Gastroesophageal sphincter (tissue), 4 donors: ENCODE data around the gene SEPTIN7. TPM values are rescaled to one million over a fixed set of nuclear protein-coding genes. Genes with fewer than 3 reads are reported as not detected.
A peak's percentile ranks its signal among the peaks of the same experiment; 100 is the strongest.

ENCODE experiments used
- ATAC-seq: fragments of 150-250 bp; one replicate; pipeline ENCODE4 v1.9.1; 2016; ENCODE audit warnings: mild to moderate bottlenecking, moderate library complexity
- H3K27ac ChIP-seq, 4 donors: fragments of 200-600 bp; sonication (generic) in 3 of 4; 1 replicate in 3 of 4; 2 replicates in 1 of 4; pipeline ENCODE4 v1.5.1; 2016 to 2019
- H3K27me3 ChIP-seq: fragments of 200-600 bp; sonication (generic); one replicate; pipeline ENCODE4 v1.5.1; 2019
- H3K36me3 ChIP-seq, 2 donors: fragments of 200-600 bp; sonication (generic); one replicate each; pipeline ENCODE4 v1.5.1; 2019; ENCODE audit warnings: control low read depth in 1 of 2
- H3K4me1 ChIP-seq, 3 donors: fragments of 200-600 bp; sonication (generic); 1 replicate in 2 of 3; 2 replicates in 1 of 3; pipeline ENCODE4 v1.5.1; 2016 to 2019; ENCODE audit warnings: control low read depth in 2 of 3
- H3K4me3 ChIP-seq, 2 donors: fragments of 200-600 bp; sonication (generic); one replicate each; pipeline ENCODE4 v1.5.1; 2019; ENCODE audit warnings: mild to moderate bottlenecking in 1 of 2, moderate library complexity in 1 of 2
- H3K9me3 ChIP-seq, 3 donors: fragments of 200-600 bp; sonication (generic); one replicate each; pipeline ENCODE4 v1.5.1; 2017 to 2019; ENCODE audit warnings: control low read depth in 2 of 3
- EP300 ChIP-seq: sonication (generic); formaldehyde crosslinking; IDR thresholded peaks from one replicate; pipeline ENCODE4 v1.6.1; 2017; ENCODE audit warnings: antibody characterized with exemption, mild to moderate bottlenecking
- POLR2A ChIP-seq, 2 donors: fragments of 450-650 bp; IDR thresholded peaks; one replicate each; pipeline ENCODE4 v1.6.1; 2017; ENCODE audit warnings: antibody characterized with exemption in 2 of 2, mild to moderate bottlenecking in 2 of 2, moderate library complexity in 1 of 2
- POLR2AphosphoS5 ChIP-seq: sonication (generic); formaldehyde crosslinking; IDR thresholded peaks from one replicate; pipeline ENCODE4 v1.6.1; 2017; ENCODE audit warnings: antibody characterized with exemption
- WGBS, 2 donors: methylation state at CpG; one replicate each; pipeline ENCODE4 v1.1.5; 2018; ENCODE audit warnings: low coverage in 1 of 2; 5-methylcytosine and 5-hydroxymethylcytosine counted together
- total RNA-seq, 4 donors: library from RNA; depleted of rRNA; stranded (reverse); fragments of >200 nt; gene quantifications; one replicate each; pipeline ENCODE4 v1.1.0, GENCODE V29; 2016
- TF ChIP-seq, protein P1 (sequence below), 4 experiments: fragments of 200-600 bp in 2 of 4; fragments of 450-650 bp in 2 of 4; sonication (generic) in 1 of 4; IDR thresholded peaks; one replicate each; pipeline ENCODE4 v1.5.1; 2017 to 2019; ENCODE audit warnings: antibody characterized with exemption in 4 of 4, mild to moderate bottlenecking in 2 of 4, moderate library complexity in 2 of 4

Gene SEPTIN7
- total RNA-seq, 4 donors from 2014 or later, result 267 to 536 (median 334) TPM

DNA sequence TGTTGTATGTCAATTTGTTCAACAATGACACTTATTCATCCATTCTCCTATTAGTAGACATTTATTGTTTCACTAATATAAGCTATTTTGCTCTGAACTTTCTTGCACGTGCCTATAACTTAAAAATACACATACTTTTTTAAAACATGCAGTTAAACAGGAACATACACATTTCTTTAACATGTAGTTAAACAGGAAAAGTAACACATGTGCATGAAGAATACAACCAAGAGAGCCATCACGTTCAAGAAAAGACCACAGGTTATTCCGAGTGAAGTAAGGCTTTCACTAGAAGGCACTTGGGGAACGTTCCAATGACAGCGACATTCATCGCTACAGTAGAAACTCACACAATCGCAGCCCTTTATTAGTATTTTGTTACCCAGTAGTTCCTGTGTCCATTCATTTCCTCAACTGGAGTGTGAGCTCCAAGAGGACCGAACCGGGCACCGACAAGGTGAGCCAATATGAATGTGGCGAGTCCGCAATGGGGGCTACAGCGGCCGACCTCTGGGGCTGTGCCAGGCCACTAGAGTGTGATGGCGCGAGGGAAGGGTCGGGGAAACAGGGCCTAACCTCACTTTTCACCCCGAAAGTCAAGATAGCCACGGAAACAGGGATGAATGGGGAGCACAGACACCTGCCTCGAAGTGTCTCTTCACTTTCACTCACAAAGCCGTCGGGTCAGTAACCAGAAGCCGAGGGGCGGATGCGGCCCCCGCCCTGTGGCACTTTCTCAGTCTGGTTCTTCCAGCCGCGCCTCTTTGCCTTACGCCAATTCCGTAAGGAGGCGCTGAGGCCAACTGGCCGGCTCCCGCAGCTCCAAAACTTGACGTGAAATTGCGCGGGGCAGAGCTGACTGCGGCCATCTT lies 775 bp upstream of the SEPTIN7 start:
- no peaks in the 10 kb centered on the region for H3K27me3 ChIP-seq
- peak overlapping the region; percentile 79 to 100 (median 98) for H3K27ac ChIP-seq
- peak; percentile 78 for ATAC-seq
- peaks cover 0 to 42% (median 13%) of the 10 kb centered on the region in 3 donors for H3K4me1 ChIP-seq
- no peaks in the 10 kb centered on the region for H3K36me3 ChIP-seq
- peak overlapping the region; percentile 50 to 84 for H3K4me3 ChIP-seq
- no peak for TF ChIP-seq EP300
- TF ChIP-seq POLR2AphosphoS5, result no peak
- TF ChIP-seq, protein P1, sequence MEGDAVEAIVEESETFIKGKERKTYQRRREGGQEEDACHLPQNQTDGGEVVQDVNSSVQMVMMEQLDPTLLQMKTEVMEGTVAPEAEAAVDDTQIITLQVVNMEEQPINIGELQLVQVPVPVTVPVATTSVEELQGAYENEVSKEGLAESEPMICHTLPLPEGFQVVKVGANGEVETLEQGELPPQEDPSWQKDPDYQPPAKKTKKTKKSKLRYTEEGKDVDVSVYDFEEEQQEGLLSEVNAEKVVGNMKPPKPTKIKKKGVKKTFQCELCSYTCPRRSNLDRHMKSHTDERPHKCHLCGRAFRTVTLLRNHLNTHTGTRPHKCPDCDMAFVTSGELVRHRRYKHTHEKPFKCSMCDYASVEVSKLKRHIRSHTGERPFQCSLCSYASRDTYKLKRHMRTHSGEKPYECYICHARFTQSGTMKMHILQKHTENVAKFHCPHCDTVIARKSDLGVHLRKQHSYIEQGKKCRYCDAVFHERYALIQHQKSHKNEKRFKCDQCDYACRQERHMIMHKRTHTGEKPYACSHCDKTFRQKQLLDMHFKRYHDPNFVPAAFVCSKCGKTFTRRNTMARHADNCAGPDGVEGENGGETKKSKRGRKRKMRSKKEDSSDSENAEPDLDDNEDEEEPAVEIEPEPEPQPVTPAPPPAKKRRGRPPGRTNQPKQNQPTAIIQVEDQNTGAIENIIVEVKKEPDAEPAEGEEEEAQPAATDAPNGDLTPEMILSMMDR (IDR thresholded peaks at IDR 0.05), result no peak
- TF ChIP-seq POLR2A (IDR thresholded peaks at IDR 0.05), result no peak
- H3K9me3 ChIP-seq, result no peaks in the 10 kb centered on the region
- WGBS, 2 donors, result 1 to 4% methylated on average over 11 to 25 of the region's 37 CpGs

DNA sequence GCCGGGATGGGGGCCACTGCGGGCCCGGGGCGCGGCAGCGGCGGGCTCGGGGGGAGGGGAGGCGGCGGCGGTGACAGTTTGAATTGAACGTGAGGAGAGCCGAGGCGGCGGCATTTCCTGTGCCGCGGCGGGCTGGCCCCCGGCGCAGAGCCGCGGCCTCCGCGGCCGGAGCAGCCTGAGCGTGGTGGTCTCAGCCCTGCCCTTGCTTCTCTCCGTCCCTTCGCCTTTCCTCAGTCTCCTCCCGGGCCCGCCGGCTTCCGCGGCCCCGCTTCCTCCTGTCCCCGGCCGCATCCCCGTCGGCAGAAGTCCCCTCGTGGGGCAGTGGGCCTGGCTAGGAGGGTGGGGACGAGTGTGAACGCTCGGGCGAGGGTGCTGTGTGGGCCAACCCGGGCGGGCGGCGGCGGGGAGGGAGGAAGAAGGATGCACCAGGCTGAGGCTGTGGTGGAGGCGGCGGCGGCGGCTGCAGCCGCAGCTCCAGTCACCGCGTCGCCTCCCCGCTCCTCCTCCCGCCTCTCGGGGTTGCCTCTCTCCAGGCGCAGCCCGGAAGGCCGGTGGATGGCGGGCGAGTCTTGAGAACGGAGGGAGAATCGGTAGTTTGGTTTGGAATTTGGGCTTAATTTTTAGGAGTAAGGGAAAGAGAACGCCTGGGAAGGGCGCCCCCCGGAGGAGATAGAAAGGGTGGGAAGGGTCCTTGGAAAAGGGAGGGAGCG lies 690 bp downstream of the SEPTIN7 start:
- H3K36me3 ChIP-seq, result no peaks in the 10 kb centered on the region
- TF ChIP-seq EP300, result no peak
- TF ChIP-seq POLR2AphosphoS5, result peak; percentile 33
- TF ChIP-seq, protein P1 (IDR thresholded peaks at IDR 0.05), result peak; percentile 32 to 77 (median 40)
- peak in 1 of 2 donors; percentile 2 for TF ChIP-seq POLR2A (IDR thresholded peaks at IDR 0.05)
- ATAC-seq, result peak; percentile 34
- 0% methylated on average over 8 to 29 of the region's 70 CpGs for WGBS, 2 donors
- peak overlapping the region; percentile 95 to 100 (median 98) for H3K27ac ChIP-seq
- no peaks in the 10 kb centered on the region for H3K27me3 ChIP-seq
- H3K4me3 ChIP-seq, result peak overlapping the region; percentile 79 to 84
- H3K4me1 ChIP-seq, result peaks cover 0 to 56% (median 13%) of the 10 kb centered on the region in 3 donors
- H3K9me3 ChIP-seq, result no peaks in the 10 kb centered on the region

DNA sequence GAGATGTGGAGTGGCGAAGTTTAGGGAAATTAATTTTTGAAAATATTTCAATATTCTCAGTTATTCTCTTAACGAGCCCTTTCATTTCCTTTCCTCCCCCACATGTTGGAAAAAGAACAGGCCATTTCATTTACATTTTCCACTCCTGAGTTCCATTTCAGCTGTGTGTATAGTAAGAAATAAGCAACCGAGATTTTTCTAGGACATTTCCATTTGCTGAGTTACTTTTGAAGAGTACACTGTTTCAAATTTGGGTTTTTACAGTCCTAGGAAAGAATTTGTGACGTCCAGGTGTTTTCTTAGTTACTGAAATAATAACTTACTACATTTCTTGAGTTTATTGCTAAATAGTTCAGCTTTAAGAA lies 1.2 kb downstream of the SEPTIN7 start:
- ATAC-seq, result no peak
- Histone ChIP-seq H3K4me1 (peaks cover 0 to 62% (median 13%) of the 10 kb centered on the region in 3 donors), H3K4me3 (peak overlapping the region; percentile 79 to 84), H3K9me3 (no peaks in the 10 kb centered on the region), H3K27me3 (no peaks in the 10 kb centered on the region), H3K27ac (peak overlapping the region; percentile 95 to 100 (median 98)), H3K36me3 (no peaks in the 10 kb centered on the region)
- WGBS, 2 donors, result 0 to 2% methylated on average over 4 of the region's 4 CpGs
- TF ChIP-seq, protein P1 (IDR thresholded peaks at IDR 0.05), result peak in 2 of 4 experiments; percentile 1 to 2
- TF ChIP-seq POLR2AphosphoS5, result no peak

DNA sequence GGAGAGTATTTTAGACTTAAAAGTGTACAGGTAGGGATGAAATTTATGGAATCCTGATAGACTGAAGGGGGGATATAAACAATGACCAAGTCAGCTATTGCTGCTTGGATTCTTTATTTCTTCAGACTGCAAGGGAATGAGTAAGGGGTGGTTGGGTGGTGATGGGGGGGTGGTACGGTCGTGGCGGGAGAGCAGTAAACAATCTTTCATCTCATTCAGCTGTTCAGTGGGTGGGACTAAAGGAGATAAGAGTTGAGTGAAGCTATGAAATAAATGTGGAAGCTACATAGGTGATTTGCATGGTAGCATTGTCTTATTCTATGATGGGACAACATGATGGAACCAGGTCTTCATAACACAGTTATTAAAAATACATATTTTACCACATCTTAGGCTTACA lies 1.8 kb downstream of the SEPTIN7 start:
- Histone ChIP-seq H3K27ac (peak overlapping the region; percentile 95 to 100 (median 98)), H3K27me3 (no peaks in the 10 kb centered on the region), H3K4me3 (peak overlapping the region in 1 of 2 donors; percentile 84), H3K36me3 (no peaks in the 10 kb centered on the region), H3K4me1 (peaks cover 0 to 65% (median 13%) of the 10 kb centered on the region in 3 donors), H3K9me3 (no peaks in the 10 kb centered on the region)
- TF ChIP-seq POLR2AphosphoS5, result no peak
- TF ChIP-seq, protein P1 (IDR thresholded peaks at IDR 0.05), result no peak
- no peak for TF ChIP-seq POLR2A (IDR thresholded peaks at IDR 0.05)
- TF ChIP-seq EP300, result no peak
- 4 to 31% methylated on average over 3 of the region's 3 CpGs for WGBS, 2 donors
- ATAC-seq, result no peak
